Measurements from ENCODE around the gene PCDHB10.

GRCh38 chr5:141182248-141182647 is 9.9 kb upstream of the PCDHB10 start, which contains the start of gene PCDHB16:
- TF ChIP-seq CTCF (IDR thresholded peaks at IDR 0.05) (peak; percentile 72), EZH2 (IDR thresholded peaks at IDR 0.05) (no peak)

Data from neural progenitor cell (in vitro differentiated cells).